ENCODE data around the gene CTRB1.

- TF ChIP-seq, protein P1, sequence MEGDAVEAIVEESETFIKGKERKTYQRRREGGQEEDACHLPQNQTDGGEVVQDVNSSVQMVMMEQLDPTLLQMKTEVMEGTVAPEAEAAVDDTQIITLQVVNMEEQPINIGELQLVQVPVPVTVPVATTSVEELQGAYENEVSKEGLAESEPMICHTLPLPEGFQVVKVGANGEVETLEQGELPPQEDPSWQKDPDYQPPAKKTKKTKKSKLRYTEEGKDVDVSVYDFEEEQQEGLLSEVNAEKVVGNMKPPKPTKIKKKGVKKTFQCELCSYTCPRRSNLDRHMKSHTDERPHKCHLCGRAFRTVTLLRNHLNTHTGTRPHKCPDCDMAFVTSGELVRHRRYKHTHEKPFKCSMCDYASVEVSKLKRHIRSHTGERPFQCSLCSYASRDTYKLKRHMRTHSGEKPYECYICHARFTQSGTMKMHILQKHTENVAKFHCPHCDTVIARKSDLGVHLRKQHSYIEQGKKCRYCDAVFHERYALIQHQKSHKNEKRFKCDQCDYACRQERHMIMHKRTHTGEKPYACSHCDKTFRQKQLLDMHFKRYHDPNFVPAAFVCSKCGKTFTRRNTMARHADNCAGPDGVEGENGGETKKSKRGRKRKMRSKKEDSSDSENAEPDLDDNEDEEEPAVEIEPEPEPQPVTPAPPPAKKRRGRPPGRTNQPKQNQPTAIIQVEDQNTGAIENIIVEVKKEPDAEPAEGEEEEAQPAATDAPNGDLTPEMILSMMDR (conservative IDR thresholded peaks at IDR 0.05 in 1 of 2, IDR thresholded peaks at IDR 0.05 in 1 of 2; ENCODE audit: extremely low read depth in 1 of 2, insufficient read depth in 1 of 2, low read depth in 1 of 2, low read length in 2 of 2) = no peak
- TF ChIP-seq EZH2 (IDR thresholded peaks at IDR 0.05; ENCODE audit: borderline replicate concordance, low read length) = no peak
Measured at GRCh38 chr16:75203667-75204409, 14.9 kb upstream of the CTRB1 start.

Measured in mammary epithelial cell (primary cell).